T-helper 2 cell (primary cell): Measurements from ENCODE around the gene CFC1.
"Not testable (repeated sequence)": the region's sequence is repeated elsewhere in the genome, so short reads cannot be mapped to it uniquely, and the experiment has no call there.

Experiments used
- DNase-seq, 5 experiments: peaks; one replicate each; pipeline versions ENCODE4 v3.0.0 to v3.0.0-alpha.2; 2012 to 2022

The CFC1 gene

DNA sequence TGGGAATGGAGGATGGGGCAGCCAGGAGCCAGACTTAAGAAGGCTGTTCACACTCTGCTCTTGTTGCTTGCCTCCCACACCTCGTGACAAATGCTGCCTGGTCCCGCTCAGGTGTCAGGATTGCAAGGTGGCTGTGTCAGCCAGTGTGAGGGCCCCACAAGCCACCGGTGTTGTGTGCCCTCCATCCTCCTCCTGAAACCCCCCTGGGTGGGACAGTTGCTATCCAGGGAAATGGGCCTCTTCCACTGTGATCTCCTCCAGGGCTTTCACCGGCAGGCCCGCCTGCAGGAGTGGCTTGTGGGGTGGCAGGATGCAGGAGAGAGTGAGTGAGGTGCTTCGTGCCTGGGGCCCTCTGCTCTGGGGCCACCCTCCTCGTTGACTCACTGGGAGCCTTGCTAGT lies 16.4 kb downstream of the CFC1 start:
- DNase-seq: not testable (repeated sequence)

DNA sequence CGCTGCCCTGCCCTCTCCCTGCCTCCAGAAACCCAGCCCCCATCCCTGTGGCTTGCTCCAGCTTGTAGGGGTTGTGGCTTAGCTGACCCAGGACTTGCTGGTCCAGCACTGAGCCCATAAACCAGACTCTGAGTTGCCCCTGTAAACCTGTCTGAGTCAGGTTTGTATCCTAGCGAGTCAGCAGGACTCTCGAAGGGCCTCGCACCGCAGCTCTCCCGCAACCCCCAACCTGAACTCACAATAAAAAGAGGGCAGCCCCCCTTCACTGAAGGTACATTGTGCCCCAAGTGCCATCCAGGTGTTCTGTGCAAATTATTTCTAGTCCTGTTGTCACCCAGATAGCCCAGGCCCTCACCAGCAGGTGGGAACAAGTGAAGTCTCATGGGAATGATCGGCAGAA lies 17.9 kb downstream of the CFC1 start:
- DNase-seq: not testable (repeated sequence)

DNA sequence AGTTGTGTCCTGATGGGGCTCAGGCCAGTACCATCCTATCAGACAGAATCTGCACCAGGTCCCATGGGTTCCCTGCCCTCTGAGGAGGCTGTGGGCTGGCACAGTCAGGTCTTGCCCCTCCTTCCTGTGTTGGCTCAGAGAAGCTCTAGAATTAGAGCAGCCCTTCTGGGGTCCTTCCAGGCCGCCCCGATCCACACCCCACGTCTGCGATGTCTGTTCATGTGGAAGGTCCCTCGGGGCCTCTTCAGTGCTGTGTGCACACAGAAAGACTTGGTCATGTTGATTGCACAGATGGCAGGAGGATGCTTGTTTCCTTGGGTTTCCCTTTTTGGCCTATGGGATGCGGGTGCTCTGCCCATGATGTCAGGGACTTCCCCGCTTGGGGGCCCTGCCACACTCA lies 20.3 kb downstream of the CFC1 start:
- DNase-seq: not testable (repeated sequence)

DNA sequence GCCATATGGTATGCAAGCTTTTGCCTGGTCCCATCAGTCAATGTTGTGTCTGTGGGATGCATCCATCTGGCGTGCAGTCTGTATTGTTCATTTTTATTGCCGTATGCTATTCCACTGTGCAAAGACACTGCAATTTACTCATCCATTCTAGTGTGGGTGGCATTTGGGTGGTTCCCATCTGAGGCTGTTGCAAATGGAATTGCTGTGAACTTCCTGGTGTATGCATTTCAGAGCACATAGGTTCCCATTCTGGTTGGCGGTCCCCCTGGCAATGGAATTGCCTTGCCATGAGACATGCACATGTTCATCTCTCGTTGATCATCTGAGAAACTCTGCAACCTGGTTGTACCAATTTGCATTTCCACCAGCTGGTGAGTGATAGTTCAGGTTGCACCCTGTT lies 21.8 kb downstream of the CFC1 start:
- DNase-seq: not testable (repeated sequence)

DNA sequence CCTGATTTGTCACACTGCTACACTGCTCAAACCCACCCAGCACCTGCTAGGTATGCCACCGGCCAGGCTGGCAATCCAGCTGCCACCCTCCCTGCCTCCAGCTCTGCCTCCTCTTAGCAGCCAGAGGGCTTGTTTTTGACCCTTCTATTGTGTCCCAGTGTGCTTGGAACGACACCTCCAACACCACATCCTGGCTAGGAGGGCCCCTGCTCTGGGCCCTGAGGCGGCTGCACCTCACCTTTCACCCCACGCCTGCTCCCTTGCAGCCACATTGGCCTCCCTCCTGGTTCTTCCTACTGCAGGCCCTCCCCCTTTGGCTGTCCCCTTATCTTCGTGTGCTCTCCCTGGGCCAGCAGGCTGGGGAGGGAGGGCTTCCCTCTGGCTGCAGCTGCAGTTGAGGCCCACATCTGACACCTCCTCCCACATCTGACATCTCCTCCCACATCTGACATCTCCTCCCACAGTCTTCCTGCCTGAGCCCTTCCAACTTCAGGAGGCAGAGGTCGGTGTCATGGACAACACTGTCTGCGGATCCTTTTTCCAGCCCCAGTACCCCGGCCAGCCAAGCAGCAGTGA lies 23.1 kb downstream of the CFC1 start:
- DNase-seq: not testable (repeated sequence)

DNA sequence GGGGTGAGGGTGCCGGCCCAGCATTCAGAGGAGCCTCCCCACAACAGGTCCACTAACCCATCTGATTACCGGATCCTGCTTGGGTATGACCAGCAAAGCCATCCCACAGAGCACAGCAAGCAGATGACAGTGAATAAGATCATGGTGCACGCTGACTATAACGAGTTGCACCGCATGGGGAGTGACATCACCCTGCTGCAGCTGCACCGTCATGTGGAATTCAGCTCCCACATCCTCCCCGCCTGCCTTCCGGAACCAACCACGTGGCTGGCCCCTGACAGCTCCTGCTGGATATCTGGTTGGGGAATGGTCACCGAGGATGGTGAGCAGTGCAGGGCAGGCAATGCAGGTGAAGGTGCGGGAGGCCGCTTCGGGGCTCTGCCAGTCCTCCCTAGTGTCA lies 25.1 kb downstream of the CFC1 start:
- not testable (repeated sequence) for DNase-seq

DNA sequence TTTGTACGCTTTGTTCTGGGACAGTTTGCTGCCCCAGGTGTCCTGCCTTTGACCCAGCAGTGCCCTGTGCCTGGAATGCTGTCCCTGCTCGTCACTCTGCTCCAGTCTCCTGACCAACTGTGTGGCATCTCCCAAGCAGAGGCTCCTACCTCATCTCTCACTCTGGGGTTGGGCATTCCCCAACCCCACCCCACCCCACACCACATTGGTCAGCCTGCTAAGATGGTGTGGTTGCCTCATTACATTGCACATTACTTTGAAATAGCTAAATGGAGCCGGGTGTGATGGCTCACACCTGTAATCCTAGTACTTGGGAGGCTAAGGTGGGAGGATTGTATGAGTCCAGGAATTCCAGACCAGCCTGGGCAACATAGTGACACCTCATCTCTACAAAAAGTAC lies 27.4 kb downstream of the CFC1 start:
- not testable (repeated sequence) for DNase-seq

DNA sequence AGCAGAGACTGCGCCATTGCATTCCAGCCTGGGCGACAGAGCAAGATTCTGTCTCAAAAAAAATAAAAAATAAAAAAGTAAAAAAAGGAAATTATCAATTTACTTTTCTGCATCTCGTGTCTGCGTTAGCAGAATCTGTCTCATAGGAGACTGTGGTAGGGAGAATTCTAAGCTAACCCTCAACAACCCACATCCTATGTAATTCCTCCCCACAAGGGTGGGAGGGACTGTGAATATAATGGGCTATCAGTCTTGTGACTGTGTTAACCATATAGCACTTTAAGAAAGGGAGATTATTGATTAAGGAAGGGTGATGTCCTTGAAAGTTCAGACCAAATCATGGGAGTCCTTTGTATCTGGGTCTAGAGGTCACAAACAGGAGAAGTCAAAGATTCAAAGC lies 33.2 kb downstream of the CFC1 start:
- DNase-seq: not testable (repeated sequence)

DNA sequence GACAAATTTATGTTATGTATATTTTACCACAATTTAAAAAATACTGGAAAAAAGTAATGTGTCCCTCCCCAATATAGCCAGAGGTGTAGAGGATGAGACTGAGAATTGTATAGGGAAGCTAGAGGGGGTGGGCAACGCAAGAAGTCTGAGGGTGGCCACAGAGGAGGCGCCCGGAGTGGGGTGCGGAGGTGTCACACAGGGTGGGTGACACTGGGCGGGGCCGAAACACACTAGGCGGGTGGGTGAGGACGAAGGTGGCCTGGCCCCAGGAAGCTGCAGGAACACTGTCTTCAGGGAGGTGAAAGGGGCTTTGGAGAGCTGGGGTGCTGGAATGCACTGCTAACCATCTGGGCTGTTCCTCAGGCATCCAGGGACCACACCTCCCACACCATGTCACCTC lies 42.9 kb downstream of the CFC1 start:
- not testable (repeated sequence) for DNase-seq

DNA sequence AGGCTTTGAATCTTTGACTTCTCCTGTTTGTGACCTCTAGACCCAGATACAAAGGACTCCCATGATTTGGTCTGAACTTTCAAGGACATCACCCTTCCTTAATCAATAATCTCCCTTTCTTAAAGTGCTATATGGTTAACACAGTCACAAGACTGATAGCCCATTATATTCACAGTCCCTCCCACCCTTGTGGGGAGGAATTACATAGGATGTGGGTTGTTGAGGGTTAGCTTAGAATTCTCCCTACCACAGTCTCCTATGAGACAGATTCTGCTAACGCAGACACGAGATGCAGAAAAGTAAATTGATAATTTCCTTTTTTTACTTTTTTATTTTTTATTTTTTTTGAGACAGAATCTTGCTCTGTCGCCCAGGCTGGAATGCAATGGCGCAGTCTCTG lies 45.2 kb downstream of the CFC1 start:
- not testable (repeated sequence) for DNase-seq

DNA sequence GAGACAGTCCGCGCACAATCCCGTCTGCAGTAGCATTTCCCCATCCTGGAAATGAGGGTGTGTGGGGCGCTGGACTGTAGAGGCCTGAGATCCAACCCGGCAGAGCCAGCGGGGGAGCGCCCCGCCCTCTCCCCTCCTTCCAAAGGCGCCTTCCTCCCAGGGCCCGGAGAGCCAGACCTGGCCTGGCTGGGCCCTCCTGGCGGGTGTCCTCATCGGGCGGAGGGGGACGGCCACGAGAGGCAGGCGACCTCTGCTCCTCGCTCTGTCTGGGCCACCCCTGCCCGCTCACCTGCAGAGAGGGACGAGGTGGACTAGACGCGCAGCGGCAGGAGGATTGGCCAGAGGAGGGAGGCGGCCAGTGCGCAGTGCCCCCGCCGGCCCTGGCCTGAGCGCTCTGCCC lies 49.9 kb downstream of the CFC1 start:
- not testable (repeated sequence) for DNase-seq

DNA sequence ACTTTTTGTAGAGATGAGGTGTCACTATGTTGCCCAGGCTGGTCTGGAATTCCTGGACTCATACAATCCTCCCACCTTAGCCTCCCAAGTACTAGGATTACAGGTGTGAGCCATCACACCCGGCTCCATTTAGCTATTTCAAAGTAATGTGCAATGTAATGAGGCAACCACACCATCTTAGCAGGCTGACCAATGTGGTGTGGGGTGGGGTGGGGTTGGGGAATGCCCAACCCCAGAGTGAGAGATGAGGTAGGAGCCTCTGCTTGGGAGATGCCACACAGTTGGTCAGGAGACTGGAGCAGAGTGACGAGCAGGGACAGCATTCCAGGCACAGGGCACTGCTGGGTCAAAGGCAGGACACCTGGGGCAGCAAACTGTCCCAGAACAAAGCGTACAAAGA lies 51.0 kb downstream of the CFC1 start:
- DNase-seq: not testable (repeated sequence)

DNA sequence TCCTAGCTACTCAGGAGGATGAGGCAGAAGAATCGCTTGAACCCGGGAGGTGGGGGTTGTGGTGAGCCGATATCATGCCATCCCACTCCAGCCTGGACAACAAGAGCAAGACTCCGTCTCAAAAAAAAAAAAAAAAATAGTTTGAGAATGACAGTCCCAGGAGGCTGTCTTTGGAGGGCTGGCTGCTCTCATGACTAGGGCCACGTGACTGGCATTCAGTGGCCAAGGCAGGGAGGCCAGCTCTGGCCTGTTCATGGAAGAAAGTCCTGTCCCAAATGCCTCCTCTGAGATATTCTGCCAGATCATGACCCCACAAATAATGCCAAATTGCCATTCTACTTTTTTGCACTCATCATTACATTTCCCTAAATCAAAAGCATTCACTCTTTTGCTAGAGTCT lies 54.4 kb downstream of the CFC1 start:
- not testable (repeated sequence) for DNase-seq

DNA sequence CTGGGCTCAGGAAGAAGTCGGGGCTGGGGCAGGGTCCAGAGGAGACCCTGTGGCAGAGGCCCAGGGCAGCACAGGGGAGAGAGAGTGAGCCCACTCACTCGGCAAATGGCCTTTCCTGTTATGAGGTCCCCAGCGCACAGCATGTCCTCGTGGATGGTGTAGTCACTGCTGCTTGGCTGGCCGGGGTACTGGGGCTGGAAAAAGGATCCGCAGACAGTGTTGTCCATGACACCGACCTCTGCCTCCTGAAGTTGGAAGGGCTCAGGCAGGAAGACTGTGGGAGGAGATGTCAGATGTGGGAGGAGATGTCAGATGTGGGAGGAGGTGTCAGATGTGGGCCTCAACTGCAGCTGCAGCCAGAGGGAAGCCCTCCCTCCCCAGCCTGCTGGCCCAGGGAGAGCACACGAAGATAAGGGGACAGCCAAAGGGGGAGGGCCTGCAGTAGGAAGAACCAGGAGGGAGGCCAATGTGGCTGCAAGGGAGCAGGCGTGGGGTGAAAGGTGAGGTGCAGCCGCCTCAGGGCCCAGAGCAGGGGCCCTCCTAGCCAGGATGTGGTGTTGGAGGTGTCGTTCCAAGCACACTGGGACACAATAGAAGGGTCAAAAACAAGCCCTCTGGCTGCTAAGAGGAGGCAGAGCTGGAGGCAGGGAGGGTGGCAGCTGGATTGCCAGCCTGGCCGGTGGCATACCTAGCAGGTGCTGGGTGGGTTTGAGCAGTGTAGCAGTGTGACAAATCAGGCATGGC lies 55.4 kb downstream of the CFC1 start:
- DNase-seq: not testable (repeated sequence)

DNA sequence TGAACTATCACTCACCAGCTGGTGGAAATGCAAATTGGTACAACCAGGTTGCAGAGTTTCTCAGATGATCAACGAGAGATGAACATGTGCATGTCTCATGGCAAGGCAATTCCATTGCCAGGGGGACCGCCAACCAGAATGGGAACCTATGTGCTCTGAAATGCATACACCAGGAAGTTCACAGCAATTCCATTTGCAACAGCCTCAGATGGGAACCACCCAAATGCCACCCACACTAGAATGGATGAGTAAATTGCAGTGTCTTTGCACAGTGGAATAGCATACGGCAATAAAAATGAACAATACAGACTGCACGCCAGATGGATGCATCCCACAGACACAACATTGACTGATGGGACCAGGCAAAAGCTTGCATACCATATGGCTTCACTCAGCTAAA lies 56.6 kb downstream of the CFC1 start:
- DNase-seq: not testable (repeated sequence)
